Neural progenitor cell (in vitro differentiated cells): ENCODE results near the gene PRM2. TPM values are rescaled to one million over a fixed set of nuclear protein-coding genes. Genes with fewer than 3 reads are reported as not detected.

Source experiments
- DNase-seq: peaks from one replicate; pipeline ENCODE4 v3.0.0-alpha.2; 2016; ENCODE audit warnings: low spot score
- H2AFZ ChIP-seq: fragments of 200-600 bp; sonication (generic); replicated peaks from 2 replicates; pipeline ENCODE4 v1.6.1; 2016; ENCODE audit warnings: antibody characterized with exemption
- H3F3A ChIP-seq: fragments of 200-600 bp; sonication (generic); 2 replicates; pipeline ENCODE4 v1.6.1; 2016; ENCODE audit warnings: antibody characterized with exemption, low read depth
- H3K27ac ChIP-seq: fragments of 200-600 bp; sonication (generic); 2 replicates; pipeline ENCODE4 v1.5.1; 2016; ENCODE audit warnings: mild to moderate bottlenecking
- H3K27me3 ChIP-seq: fragments of 200-600 bp; sonication (generic); 2 replicates; pipeline ENCODE4 v1.6.1; 2016; ENCODE audit warnings: mild to moderate bottlenecking, moderate library complexity
- H3K36me3 ChIP-seq: fragments of 200-600 bp; sonication (generic); 2 replicates; pipeline ENCODE4 v1.5.1; 2016
- H3K4me1 ChIP-seq: fragments of 200-600 bp; sonication (generic); 2 replicates; pipeline ENCODE4 v1.6.1; 2016; ENCODE audit warnings: mixed run types
- H3K4me2 ChIP-seq: fragments of 200-600 bp; sonication (generic); 2 replicates; pipeline ENCODE4 v1.6.1; 2016
- H3K4me3 ChIP-seq: fragments of 200-600 bp; sonication (generic); 2 replicates; pipeline ENCODE4 v1.5.1; 2016
- H3K79me2 ChIP-seq: fragments of 200-600 bp; sonication (generic); 2 replicates; pipeline ENCODE4 v1.6.1; 2016; ENCODE audit warnings: low read depth
- H3K9ac ChIP-seq: fragments of 200-600 bp; sonication (generic); 2 replicates; pipeline ENCODE4 v1.6.1; 2016
- H3K9me3 ChIP-seq: fragments of 200-600 bp; sonication (generic); 2 replicates; pipeline ENCODE4 v1.5.1; 2016; ENCODE audit warnings: low read depth
- H4K20me1 ChIP-seq: fragments of 200-600 bp; sonication (generic); 2 replicates; pipeline ENCODE4 v1.6.1; 2016; ENCODE audit warnings: low read depth
- H3K27ac Mint-ChIP-seq: 3 replicates; pipeline ENCODE4 v1.8.0; 2021; ENCODE audit warnings: mixed read lengths
- H3K27me3 Mint-ChIP-seq: 2 replicates; pipeline ENCODE4 v1.8.0; 2022; ENCODE audit warnings: low read depth, mild to moderate bottlenecking, inconsistent platforms, moderate library complexity, mixed read lengths; ENCODE audit not compliant: insufficient read depth
- H3K36me3 Mint-ChIP-seq: 3 replicates; pipeline ENCODE4 v1.8.0; 2021; ENCODE audit warnings: mixed read lengths
- H3K4me1 Mint-ChIP-seq: 3 replicates; pipeline ENCODE4 v1.8.0; 2021; ENCODE audit warnings: mixed read lengths
- H3K4me3 Mint-ChIP-seq: 3 replicates; pipeline ENCODE4 v1.8.0; 2021; ENCODE audit warnings: mild to moderate bottlenecking, moderate library complexity, mixed read lengths
- H3K9me3 Mint-ChIP-seq: 3 replicates; pipeline ENCODE4 v1.8.0; 2020; ENCODE audit warnings: mixed read lengths
- CTCF ChIP-seq: fragments of 200-600 bp; sonication (generic); IDR thresholded peaks from 2 replicates; pipeline ENCODE4 v1.5.1; 2017; ENCODE audit warnings: antibody characterized with exemption, mild to moderate bottlenecking
- EZH2 ChIP-seq: fragments of 200-600 bp; sonication (generic); IDR thresholded peaks from 2 replicates; pipeline ENCODE4 v1.6.1; 2017; ENCODE audit warnings: antibody characterized with exemption, mild to moderate bottlenecking, moderate library complexity
- EZH2phosphoT487 ChIP-seq: fragments of 200-600 bp; sonication (generic); IDR thresholded peaks from 2 replicates; pipeline ENCODE4 v1.6.1; 2017; ENCODE audit warnings: antibody characterized with exemption
- total RNA-seq: library from RNA; depleted of rRNA; stranded (reverse); fragments of >200 nt; gene quantifications from 2 replicates; pipeline ENCODE4 v1.2.3, GENCODE V29; 2015; ENCODE audit warnings: low replicate concordance

The PRM2 gene
- total RNA-seq, 1 donor from 2014 or later, result not detected

- Histone ChIP-seq H3K79me2 (no peaks in the 10 kb centered on the region), H3K9ac (no peak overlapping the region), H3K4me1 (no peaks in the 10 kb centered on the region), H2AFZ (no peak overlapping the region), H3K27ac (no peak overlapping the region), H3K27me3 (no peaks in the 10 kb centered on the region), H4K20me1 (no peaks in the 10 kb centered on the region), H3K36me3 (no peaks in the 10 kb centered on the region), H3F3A (no peaks in the 10 kb centered on the region), H3K4me2 (no peak overlapping the region), H3K4me3 (no peak overlapping the region), H3K9me3 (no peaks in the 10 kb centered on the region)
- Mint-ChIP-seq H3K9me3 (no peaks in the 10 kb centered on the region), H3K36me3 (no peaks in the 10 kb centered on the region), H3K27me3 (peaks cover 5% of the 10 kb centered on the region), H3K27ac (no peak overlapping the region), H3K4me1 (peaks cover 22% of the 10 kb centered on the region), H3K4me3 (no peak overlapping the region)
- DNase-seq, result no peak
- TF ChIP-seq EZH2phosphoT487 (no peak), CTCF (no peak), EZH2 (no peak)
Observed at GRCh38 chr16:11271610-11272009, 4.7 kb downstream of the PRM2 start.

- H3K27me3 Mint-ChIP-seq, result peaks cover 5% of the 10 kb centered on the region
- H3K9me3 Mint-ChIP-seq, result no peaks in the 10 kb centered on the region
Observed at GRCh38 chr16:11270602-11271162, 5.6 kb downstream of the PRM2 start.

GRCh38 chr16:11268921-11269375 lies 7.3 kb downstream of the PRM2 start, which contains the start of gene TNP2:
Gene TNP2, minus strand, starts transcription at chr16:11269325. Its CDS starts 63 bp downstream, at chr16:11269262.
- no peak within 1 kb of the TSS for H3K27ac ChIP-seq
- H3K4me1 ChIP-seq, result no peaks in the 10 kb centered on the region
- peaks cover 12% of the 10 kb centered on the region for H3K4me1 Mint-ChIP-seq
- no peaks in the 10 kb centered on the region for H4K20me1 ChIP-seq
- TF ChIP-seq EZH2phosphoT487, result no peak
- no peak for TF ChIP-seq EZH2
- no peak for TF ChIP-seq CTCF
- H3K9ac ChIP-seq, result no peak within 1 kb of the TSS
- H3K4me2 ChIP-seq, result no peak within 1 kb of the TSS
- H3K36me3 ChIP-seq, result no peaks in the 10 kb centered on the region
- H3K27me3 Mint-ChIP-seq, result peaks cover 3% of the 10 kb centered on the region
- H3K4me3 Mint-ChIP-seq, result no peak within 1 kb of the TSS
- H3K79me2 ChIP-seq, result no peaks in the 10 kb centered on the region
- no peak within 1 kb of the TSS for H3K27ac Mint-ChIP-seq
- no peaks in the 10 kb centered on the region for H3K27me3 ChIP-seq
- H3K9me3 Mint-ChIP-seq, result no peaks in the 10 kb centered on the region
- H3K9me3 ChIP-seq, result no peaks in the 10 kb centered on the region
- no peak for DNase-seq
- no peaks in the 10 kb centered on the region for H3K36me3 Mint-ChIP-seq
- H3K4me3 ChIP-seq, result no peak within 1 kb of the TSS
- no peaks in the 10 kb centered on the region for H3F3A ChIP-seq
- H2AFZ ChIP-seq, result no peak within 1 kb of the TSS

More at GRCh38 chr16:11270602-11271162, 5.6 kb downstream of the PRM2 start:
- DNase-seq, result no peak
- Mint-ChIP-seq H3K27ac (no peak overlapping the region), H3K4me3 (no peak overlapping the region), H3K36me3 (no peaks in the 10 kb centered on the region), H3K4me1 (peaks cover 22% of the 10 kb centered on the region)
- H2AFZ ChIP-seq, result no peak overlapping the region
- H3F3A ChIP-seq, result no peaks in the 10 kb centered on the region
- no peak overlapping the region for H3K27ac ChIP-seq
- no peaks in the 10 kb centered on the region for H3K36me3 ChIP-seq
- H3K9me3 ChIP-seq, result no peaks in the 10 kb centered on the region
- no peaks in the 10 kb centered on the region for H3K4me1 ChIP-seq
- H4K20me1 ChIP-seq, result no peaks in the 10 kb centered on the region
- no peak overlapping the region for H3K4me3 ChIP-seq
- H3K9ac ChIP-seq, result no peak overlapping the region
- no peak overlapping the region for H3K4me2 ChIP-seq
- H3K27me3 ChIP-seq, result no peaks in the 10 kb centered on the region
- TF ChIP-seq EZH2phosphoT487 (no peak), EZH2 (no peak), CTCF (no peak)
- no peaks in the 10 kb centered on the region for H3K79me2 ChIP-seq
